Measurements from ENCODE around the gene LGR4.

- TF ChIP-seq EP300 (IDR thresholded peaks at IDR 0.05; ENCODE audit: low read depth) (no peak), CTCF (IDR thresholded peaks at IDR 0.05) (no peak)
These were observed 88.4 kb downstream of the LGR4 start for GRCh38 chr11:27384227-27384626.
